ENCODE measurements around the gene NPHP1. TPM values are rescaled to one million over a fixed set of nuclear protein-coding genes. Genes with fewer than 3 reads are reported as not detected.
"Not testable (repeated sequence)": the region's sequence is repeated elsewhere in the genome, so short reads cannot be mapped to it uniquely, and the experiment has no call there.

The NPHP1 gene
- total RNA-seq: 11.5 TPM

- Histone ChIP-seq H3K4me1 (ENCODE audit: control insufficient read depth in 3 of 3, insufficient read depth in 3 of 3, low read length in 3 of 3) (peaks cover 9 to 36% (median 27%) of the 10 kb centered on the region in 3 donors), H3K27me3 (ENCODE audit: control insufficient read depth in 3 of 3, insufficient read depth in 3 of 3, low read length in 3 of 3) (no peaks in the 10 kb centered on the region), H3K4me3 (ENCODE audit: low read length in 3 of 3) (peak within 1 kb of the TSS; percentile 88 to 98 (median 95)), H3K27ac (ENCODE audit: low read depth, low read length) (peak within 1 kb of the TSS; percentile 91), H3K36me3 (ENCODE audit: control insufficient read depth in 3 of 3, insufficient read depth in 3 of 3, low read length in 3 of 3) (peaks cover under 1 to 5% (median 4%) of the 10 kb centered on the region in 3 donors), H3K9ac (ENCODE audit: low read depth in 1 of 3, low read length in 3 of 3) (peak within 1 kb of the TSS; percentile 80 to 86 (median 86)), H3K9me3 (ENCODE audit: control insufficient read depth in 3 of 3, low read length in 3 of 3) (no peaks in the 10 kb centered on the region)
These were observed at the start of gene NPHP1 for GRCh38 chr2:110204408-110205385. TSS of gene NPHP1 (minus strand) at chr2:110205013. CDS start at chr2:110204968, 45 bp downstream.

DNA sequence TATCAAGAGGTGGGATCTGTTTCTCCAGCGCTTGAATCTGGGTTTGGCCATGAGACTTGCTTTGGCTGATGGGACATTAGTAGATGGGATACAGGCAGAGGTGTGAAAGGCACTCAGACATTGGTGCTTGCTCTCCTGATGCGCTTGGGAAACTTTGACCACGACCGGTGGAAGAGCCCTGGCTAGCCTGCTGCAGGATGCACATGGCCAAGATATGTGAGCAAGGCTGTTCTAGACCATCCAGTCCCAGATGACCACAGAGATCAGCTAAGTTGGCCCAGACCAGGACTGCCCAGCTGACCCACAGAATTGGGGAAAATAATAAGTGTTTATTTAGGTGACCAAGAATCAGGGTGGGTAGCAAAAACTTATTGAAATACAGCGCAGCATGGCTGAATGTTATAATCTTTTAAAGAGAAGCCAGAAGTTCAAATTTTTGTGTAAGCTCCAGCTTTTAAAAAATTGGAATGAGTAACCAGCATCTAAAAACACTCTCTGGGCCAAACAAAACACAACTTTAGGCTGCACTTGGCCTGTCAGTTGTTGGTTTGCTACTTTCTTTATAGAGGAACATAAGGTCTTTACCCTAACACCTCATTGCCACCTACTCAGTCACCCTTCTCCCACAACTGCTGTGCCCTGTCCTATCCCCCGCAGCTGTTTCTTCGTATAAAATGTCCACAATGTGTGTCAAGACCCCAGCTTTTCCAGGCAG lies 43.4 kb upstream of the NPHP1 start:
- H3K9me3 ChIP-seq (ENCODE audit: control insufficient read depth in 3 of 3, low read length in 3 of 3); H3K27me3 ChIP-seq (ENCODE audit: control insufficient read depth in 3 of 3, insufficient read depth in 3 of 3, low read length in 3 of 3); H3K36me3 ChIP-seq (ENCODE audit: control insufficient read depth in 3 of 3, insufficient read depth in 3 of 3, low read length in 3 of 3); H3K4me1 ChIP-seq (ENCODE audit: control insufficient read depth in 3 of 3, insufficient read depth in 3 of 3, low read length in 3 of 3); H3K27ac ChIP-seq (ENCODE audit: low read depth, low read length); H3K4me3 ChIP-seq (ENCODE audit: low read length in 3 of 3); H3K9ac ChIP-seq (ENCODE audit: low read depth in 1 of 3, low read length in 3 of 3): not testable (repeated sequence)

DNA sequence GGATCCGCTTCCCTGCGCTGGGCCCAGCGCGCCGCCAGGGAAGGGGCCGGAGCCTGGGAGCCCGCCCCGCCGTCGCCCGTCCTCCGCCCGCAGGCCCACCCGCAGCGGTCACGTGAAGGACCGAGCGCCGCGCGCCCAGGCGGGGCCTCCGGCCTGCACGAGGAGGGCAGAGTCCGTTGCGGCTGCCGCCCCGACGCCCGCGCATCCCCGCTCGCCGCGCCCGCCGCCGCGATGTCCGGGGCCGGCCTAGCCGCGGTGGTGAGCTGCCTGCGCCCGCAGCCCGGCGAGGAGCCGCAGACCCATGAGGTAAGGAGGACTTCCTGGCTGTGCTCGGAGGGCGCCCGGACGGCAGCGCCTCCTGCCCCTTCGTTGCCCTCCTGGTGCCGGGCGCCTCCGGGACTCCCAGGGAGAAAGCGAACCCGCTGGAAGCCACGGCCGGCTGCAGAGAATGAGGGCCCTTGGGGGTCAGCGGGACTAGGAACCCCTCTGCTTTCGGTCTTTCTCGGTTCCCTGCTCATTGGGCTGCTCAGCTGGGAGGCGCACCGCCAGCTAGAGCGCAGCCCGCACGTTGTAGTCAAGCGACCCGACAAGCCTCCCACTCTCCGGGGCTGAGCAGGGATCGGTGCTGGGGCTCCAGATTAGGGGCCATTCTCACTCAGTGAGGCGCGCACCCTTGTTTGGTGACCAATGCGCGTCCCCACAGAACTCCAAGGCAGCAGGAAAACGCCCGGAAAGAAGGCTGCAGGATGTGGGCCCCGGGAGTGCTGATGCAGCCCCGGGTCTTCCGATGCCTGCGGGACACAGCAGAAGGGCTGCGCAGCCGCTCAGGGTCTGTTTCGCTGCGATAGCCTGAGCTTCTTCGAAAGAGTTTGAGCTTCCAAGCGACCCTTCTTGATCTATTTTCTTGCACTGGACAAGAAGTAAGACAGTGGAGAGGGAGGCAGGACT lies 40.9 kb upstream of the NPHP1 start:
- not testable (repeated sequence) for H3K4me1 ChIP-seq (ENCODE audit: control insufficient read depth in 3 of 3, insufficient read depth in 3 of 3, low read length in 3 of 3); H3K27me3 ChIP-seq (ENCODE audit: control insufficient read depth in 3 of 3, insufficient read depth in 3 of 3, low read length in 3 of 3); H3K4me3 ChIP-seq (ENCODE audit: low read length in 3 of 3); H3K9me3 ChIP-seq (ENCODE audit: control insufficient read depth in 3 of 3, low read length in 3 of 3); H3K9ac ChIP-seq (ENCODE audit: low read depth in 1 of 3, low read length in 3 of 3); H3K36me3 ChIP-seq (ENCODE audit: control insufficient read depth in 3 of 3, insufficient read depth in 3 of 3, low read length in 3 of 3); H3K27ac ChIP-seq (ENCODE audit: low read depth, low read length)

- not testable (repeated sequence) for H3K4me3 ChIP-seq (ENCODE audit: low read length in 3 of 3); H3K36me3 ChIP-seq (ENCODE audit: control insufficient read depth in 3 of 3, insufficient read depth in 3 of 3, low read length in 3 of 3); H3K9me3 ChIP-seq (ENCODE audit: control insufficient read depth in 3 of 3, low read length in 3 of 3); H3K27me3 ChIP-seq (ENCODE audit: control insufficient read depth in 3 of 3, insufficient read depth in 3 of 3, low read length in 3 of 3); H3K9ac ChIP-seq (ENCODE audit: low read depth in 1 of 3, low read length in 3 of 3); H3K4me1 ChIP-seq (ENCODE audit: control insufficient read depth in 3 of 3, insufficient read depth in 3 of 3, low read length in 3 of 3); H3K27ac ChIP-seq (ENCODE audit: low read depth, low read length)
These were observed 38.5 kb upstream of the NPHP1 start for GRCh38 chr2:110243283-110243682.

DNA sequence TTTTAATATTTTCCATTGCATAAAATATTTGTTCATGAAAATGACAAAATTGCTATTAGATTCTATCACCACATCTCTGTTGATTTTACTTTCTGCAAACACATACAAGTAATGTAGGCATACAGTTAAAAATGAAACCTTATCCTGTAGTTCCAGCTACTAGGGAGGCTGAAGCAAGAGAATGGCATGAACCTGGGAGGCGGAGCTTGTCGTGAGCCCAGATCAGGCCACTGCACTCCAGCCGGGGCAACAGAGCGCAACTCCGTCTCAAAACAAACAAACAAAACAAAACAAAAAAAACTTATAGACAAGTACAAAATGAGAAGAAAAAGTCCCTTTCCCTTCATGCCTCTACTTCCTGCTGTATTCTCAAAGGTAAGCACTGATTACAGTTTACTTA lies 29.7 kb upstream of the NPHP1 start:
- not testable (repeated sequence) for H3K27ac ChIP-seq (ENCODE audit: low read depth, low read length); H3K27me3 ChIP-seq (ENCODE audit: control insufficient read depth in 3 of 3, insufficient read depth in 3 of 3, low read length in 3 of 3); H3K9ac ChIP-seq (ENCODE audit: low read depth in 1 of 3, low read length in 3 of 3)

DNA sequence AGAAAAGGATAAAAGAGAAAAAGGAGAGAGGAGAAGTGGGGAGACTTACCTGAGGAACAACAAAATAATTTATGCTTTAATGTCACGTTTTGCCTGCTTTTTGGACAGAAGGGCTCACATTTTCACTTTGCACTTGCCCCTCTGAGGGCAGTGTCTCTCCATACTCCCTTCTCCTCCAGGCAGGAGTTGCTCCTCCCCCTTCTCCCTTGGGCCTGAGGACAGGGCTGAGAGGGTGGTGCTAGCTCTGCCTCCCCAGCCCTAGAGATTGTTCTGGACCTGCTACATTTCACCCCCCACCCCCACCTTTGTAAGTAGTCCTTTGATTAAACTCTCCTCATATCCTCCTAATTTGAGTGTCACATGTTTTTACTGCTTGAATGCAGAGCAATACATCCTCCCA lies 25.1 kb upstream of the NPHP1 start:
- not testable (repeated sequence) for H3K36me3 ChIP-seq (ENCODE audit: control insufficient read depth in 3 of 3, insufficient read depth in 3 of 3, low read length in 3 of 3); H3K4me3 ChIP-seq (ENCODE audit: low read length in 3 of 3)

More for the DNA sequence above, 29.7 kb upstream of the NPHP1 start:
- H3K4me3 ChIP-seq (ENCODE audit: low read length in 3 of 3); H3K4me1 ChIP-seq (ENCODE audit: control insufficient read depth in 3 of 3, insufficient read depth in 3 of 3, low read length in 3 of 3); H3K9me3 ChIP-seq (ENCODE audit: control insufficient read depth in 3 of 3, low read length in 3 of 3); H3K36me3 ChIP-seq (ENCODE audit: control insufficient read depth in 3 of 3, insufficient read depth in 3 of 3, low read length in 3 of 3): not testable (repeated sequence)

GRCh38 chr2:110222626-110223025 lies 17.8 kb upstream of the NPHP1 start:
- H3K36me3 ChIP-seq (ENCODE audit: control insufficient read depth in 3 of 3, insufficient read depth in 3 of 3, low read length in 3 of 3); H3K9ac ChIP-seq (ENCODE audit: low read depth in 1 of 3, low read length in 3 of 3); H3K27me3 ChIP-seq (ENCODE audit: control insufficient read depth in 3 of 3, insufficient read depth in 3 of 3, low read length in 3 of 3); H3K4me3 ChIP-seq (ENCODE audit: low read length in 3 of 3); H3K9me3 ChIP-seq (ENCODE audit: control insufficient read depth in 3 of 3, low read length in 3 of 3); H3K27ac ChIP-seq (ENCODE audit: low read depth, low read length): not testable (repeated sequence)
- H3K4me1 ChIP-seq (ENCODE audit: control insufficient read depth in 3 of 3, insufficient read depth in 3 of 3, low read length in 3 of 3): peaks cover under 1 to 14% (median 8%) of the 10 kb centered on the region in 3 donors

More for the DNA sequence above, 25.1 kb upstream of the NPHP1 start:
- H3K27ac ChIP-seq (ENCODE audit: low read depth, low read length); H3K9ac ChIP-seq (ENCODE audit: low read depth in 1 of 3, low read length in 3 of 3); H3K9me3 ChIP-seq (ENCODE audit: control insufficient read depth in 3 of 3, low read length in 3 of 3); H3K27me3 ChIP-seq (ENCODE audit: control insufficient read depth in 3 of 3, insufficient read depth in 3 of 3, low read length in 3 of 3); H3K4me1 ChIP-seq (ENCODE audit: control insufficient read depth in 3 of 3, insufficient read depth in 3 of 3, low read length in 3 of 3): not testable (repeated sequence)

DNA sequence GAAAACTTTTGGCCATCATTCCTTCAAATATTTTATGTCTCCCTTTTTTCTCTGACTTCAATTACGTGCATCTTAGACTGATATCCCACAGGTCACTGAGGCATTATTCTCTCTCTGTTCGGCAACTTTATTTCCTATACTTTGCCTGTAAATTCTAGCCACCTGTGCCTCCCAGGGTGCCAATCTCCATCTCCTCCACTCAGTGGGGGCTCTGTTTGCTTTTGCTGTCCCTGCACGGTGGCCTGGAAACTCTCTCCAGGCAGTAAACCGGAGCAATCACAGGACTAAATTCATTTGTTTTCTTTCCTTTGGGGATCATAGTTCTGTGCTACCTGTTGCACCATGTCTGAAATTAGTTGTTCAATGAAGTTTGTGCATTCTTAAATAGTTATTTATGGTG lies 17.1 kb upstream of the NPHP1 start:
- H3K36me3 ChIP-seq (ENCODE audit: control insufficient read depth in 3 of 3, insufficient read depth in 3 of 3, low read length in 3 of 3): no peaks in the 10 kb centered on the region
- no peak overlapping the region for H3K9ac ChIP-seq (ENCODE audit: low read depth in 1 of 3, low read length in 3 of 3)
- no peaks in the 10 kb centered on the region for H3K27me3 ChIP-seq (ENCODE audit: control insufficient read depth in 3 of 3, insufficient read depth in 3 of 3, low read length in 3 of 3)
- H3K4me3 ChIP-seq (ENCODE audit: low read length in 3 of 3): no peak overlapping the region
- no peaks in the 10 kb centered on the region for H3K9me3 ChIP-seq (ENCODE audit: control insufficient read depth in 3 of 3, low read length in 3 of 3)
- H3K27ac ChIP-seq (ENCODE audit: low read depth, low read length): no peak overlapping the region
- H3K4me1 ChIP-seq (ENCODE audit: control insufficient read depth in 3 of 3, insufficient read depth in 3 of 3, low read length in 3 of 3): peaks cover 5 to 20% (median 15%) of the 10 kb centered on the region in 3 donors

- no peaks in the 10 kb centered on the region for H3K9me3 ChIP-seq (ENCODE audit: control insufficient read depth in 3 of 3, low read length in 3 of 3)
- no peaks in the 10 kb centered on the region for H3K36me3 ChIP-seq (ENCODE audit: control insufficient read depth in 3 of 3, insufficient read depth in 3 of 3, low read length in 3 of 3)
- H3K9ac ChIP-seq (ENCODE audit: low read depth in 1 of 3, low read length in 3 of 3): no peak overlapping the region
- H3K27me3 ChIP-seq (ENCODE audit: control insufficient read depth in 3 of 3, insufficient read depth in 3 of 3, low read length in 3 of 3): no peaks in the 10 kb centered on the region
- H3K27ac ChIP-seq (ENCODE audit: low read depth, low read length): no peak overlapping the region
- peaks cover 14 to 28% (median 24%) of the 10 kb centered on the region in 3 donors for H3K4me1 ChIP-seq (ENCODE audit: control insufficient read depth in 3 of 3, insufficient read depth in 3 of 3, low read length in 3 of 3)
- H3K4me3 ChIP-seq (ENCODE audit: low read length in 3 of 3): no peak overlapping the region
These were observed 15.4 kb upstream of the NPHP1 start for GRCh38 chr2:110220190-110220564.

Data from skeletal muscle tissue (tissue), 4 donors.